GM18526 (cell line): ENCODE data around the gene MAP3K3.

Experiments used
- POLR2A ChIP-seq: IDR thresholded peaks from 3 replicates; pipeline ENCODE4 v1.6.1; 2011; ENCODE audit not compliant: insufficient read length; ENCODE audit errors: extremely low read depth

Gene MAP3K3

GRCh38 chr17:63701868-63702720 lies 79.9 kb downstream of the MAP3K3 start:
- peak; percentile 19 for TF ChIP-seq POLR2A

- no peak for TF ChIP-seq POLR2A
These were observed 80.5 kb downstream of the MAP3K3 start for GRCh38 chr17:63702721-63703015.

- no peak for TF ChIP-seq POLR2A
These were observed 80.8 kb downstream of the MAP3K3 start for GRCh38 chr17:63703029-63703428.

- no peak for TF ChIP-seq POLR2A
These were observed 81.5 kb downstream of the MAP3K3 start for GRCh38 chr17:63703556-63704258.

- no peak for TF ChIP-seq POLR2A
These were observed 82.0 kb downstream of the MAP3K3 start for GRCh38 chr17:63704259-63704576.

- TF ChIP-seq POLR2A = no peak
These were observed 82.6 kb downstream of the MAP3K3 start for GRCh38 chr17:63704836-63705235.

GRCh38 chr17:63705657-63706056 lies 83.4 kb downstream of the MAP3K3 start:
- no peak for TF ChIP-seq POLR2A

- TF ChIP-seq POLR2A = no peak
These were observed 84.3 kb downstream of the MAP3K3 start for GRCh38 chr17:63706336-63707082.

- TF ChIP-seq POLR2A = no peak
These were observed 84.9 kb downstream of the MAP3K3 start for GRCh38 chr17:63707151-63707550.

GRCh38 chr17:63709110-63709509 lies 86.9 kb downstream of the MAP3K3 start:
- no peak for TF ChIP-seq POLR2A

- TF ChIP-seq POLR2A = no peak
These were observed 92.5 kb downstream of the MAP3K3 start for GRCh38 chr17:63714550-63715277.

GRCh38 chr17:63716426-63716825 lies 94.2 kb downstream of the MAP3K3 start:
- no peak for TF ChIP-seq POLR2A

- TF ChIP-seq POLR2A = no peak
These were observed 96.8 kb downstream of the MAP3K3 start for GRCh38 chr17:63718988-63719387.

GRCh38 chr17:63722403-63722802 lies 100.2 kb downstream of the MAP3K3 start:
- no peak for TF ChIP-seq POLR2A

- TF ChIP-seq POLR2A = no peak
These were observed 113.5 kb downstream of the MAP3K3 start for GRCh38 chr17:63735691-63736090.
